LNCaP clone FGC (cell line): ENCODE results near the gene TMEM88.

Experiments
- DNase-seq: peaks from one replicate; pipeline ENCODE4 v3.0.0-alpha.2; 2011; ENCODE audit warnings: low read depth
- H3K4me3 ChIP-seq: 2 replicates; pipeline ENCODE4 v1.5.1; 2011; ENCODE audit warnings: mild to moderate bottlenecking, low read depth, low read length, control low read depth
- TF ChIP-seq, protein P1 (sequence below): IDR thresholded peaks from 2 replicates; pipeline ENCODE4 v1.5.1; 2012; ENCODE audit warnings: mild to moderate bottlenecking; ENCODE audit not compliant: control insufficient read depth, insufficient read depth; ENCODE audit errors: extremely low read depth

Gene TMEM88

DNA sequence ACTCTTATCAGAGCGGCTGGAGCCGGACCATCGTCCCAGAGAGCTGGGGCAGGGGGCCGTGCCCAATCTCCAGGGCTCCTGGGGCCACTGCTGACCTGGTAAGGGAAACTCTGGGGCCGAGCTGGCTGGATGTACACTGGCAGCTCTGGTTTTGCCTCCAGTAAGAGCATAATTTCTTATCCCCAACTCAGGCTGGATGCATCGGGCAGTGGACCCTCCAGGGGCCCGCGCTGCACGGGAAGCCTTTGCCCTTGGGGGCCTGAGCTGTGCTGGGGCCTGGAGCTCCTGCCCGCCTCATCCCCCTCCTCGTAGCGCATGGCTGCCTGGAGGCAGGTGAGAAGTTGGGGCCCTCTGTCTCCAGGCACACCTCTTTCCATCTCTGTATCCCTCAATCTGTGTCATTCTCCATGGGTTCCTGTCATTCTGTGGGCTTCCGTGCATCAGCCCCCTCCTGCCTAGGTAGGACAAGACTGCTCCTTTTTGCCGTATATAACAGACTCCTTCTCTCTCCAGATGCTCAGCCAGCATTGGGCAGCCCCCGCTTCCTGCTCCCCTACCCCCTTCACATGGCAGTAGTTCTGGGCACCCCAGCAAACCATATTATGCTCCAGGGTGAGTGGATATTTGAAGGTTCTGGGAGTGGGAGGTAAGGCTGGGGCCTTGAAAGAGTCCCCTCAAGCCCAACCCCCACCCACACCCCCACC is 9.4 kb upstream of the TMEM88 start:
- peak overlapping the region; percentile 88 for H3K4me3 ChIP-seq
- DNase-seq: no peak
- TF ChIP-seq, protein P1, sequence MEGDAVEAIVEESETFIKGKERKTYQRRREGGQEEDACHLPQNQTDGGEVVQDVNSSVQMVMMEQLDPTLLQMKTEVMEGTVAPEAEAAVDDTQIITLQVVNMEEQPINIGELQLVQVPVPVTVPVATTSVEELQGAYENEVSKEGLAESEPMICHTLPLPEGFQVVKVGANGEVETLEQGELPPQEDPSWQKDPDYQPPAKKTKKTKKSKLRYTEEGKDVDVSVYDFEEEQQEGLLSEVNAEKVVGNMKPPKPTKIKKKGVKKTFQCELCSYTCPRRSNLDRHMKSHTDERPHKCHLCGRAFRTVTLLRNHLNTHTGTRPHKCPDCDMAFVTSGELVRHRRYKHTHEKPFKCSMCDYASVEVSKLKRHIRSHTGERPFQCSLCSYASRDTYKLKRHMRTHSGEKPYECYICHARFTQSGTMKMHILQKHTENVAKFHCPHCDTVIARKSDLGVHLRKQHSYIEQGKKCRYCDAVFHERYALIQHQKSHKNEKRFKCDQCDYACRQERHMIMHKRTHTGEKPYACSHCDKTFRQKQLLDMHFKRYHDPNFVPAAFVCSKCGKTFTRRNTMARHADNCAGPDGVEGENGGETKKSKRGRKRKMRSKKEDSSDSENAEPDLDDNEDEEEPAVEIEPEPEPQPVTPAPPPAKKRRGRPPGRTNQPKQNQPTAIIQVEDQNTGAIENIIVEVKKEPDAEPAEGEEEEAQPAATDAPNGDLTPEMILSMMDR: no peak

DNA sequence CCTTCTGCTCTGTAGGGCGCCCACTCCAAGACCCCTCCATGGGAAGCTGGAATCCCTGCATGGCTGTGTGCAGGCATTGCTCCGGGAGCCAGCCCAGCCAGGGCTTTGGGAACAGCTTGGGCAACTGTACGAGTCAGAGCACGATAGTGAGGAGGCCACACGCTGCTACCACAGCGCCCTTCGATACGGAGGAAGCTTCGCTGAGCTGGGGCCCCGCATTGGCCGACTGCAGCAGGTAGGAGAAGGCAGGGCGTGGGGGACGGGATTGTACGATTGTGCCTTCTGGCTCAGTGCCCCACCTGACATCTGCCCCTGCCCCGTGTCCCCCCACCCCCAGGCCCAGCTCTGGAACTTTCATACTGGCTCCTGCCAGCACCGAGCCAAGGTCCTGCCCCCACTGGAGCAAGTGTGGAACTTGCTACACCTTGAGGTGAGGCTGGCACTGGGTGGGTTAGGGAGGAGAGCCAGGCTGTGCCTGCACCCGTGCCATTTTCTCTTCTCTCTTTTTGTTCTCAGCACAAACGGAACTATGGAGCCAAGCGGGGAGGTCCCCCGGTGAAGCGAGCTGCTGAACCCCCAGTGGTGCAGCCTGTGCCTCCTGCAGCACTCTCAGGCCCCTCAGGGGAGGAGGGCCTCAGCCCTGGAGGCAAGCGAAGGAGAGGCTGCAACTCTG is 8.7 kb upstream of the TMEM88 start:
- H3K4me3 ChIP-seq: no peak overlapping the region

DNA sequence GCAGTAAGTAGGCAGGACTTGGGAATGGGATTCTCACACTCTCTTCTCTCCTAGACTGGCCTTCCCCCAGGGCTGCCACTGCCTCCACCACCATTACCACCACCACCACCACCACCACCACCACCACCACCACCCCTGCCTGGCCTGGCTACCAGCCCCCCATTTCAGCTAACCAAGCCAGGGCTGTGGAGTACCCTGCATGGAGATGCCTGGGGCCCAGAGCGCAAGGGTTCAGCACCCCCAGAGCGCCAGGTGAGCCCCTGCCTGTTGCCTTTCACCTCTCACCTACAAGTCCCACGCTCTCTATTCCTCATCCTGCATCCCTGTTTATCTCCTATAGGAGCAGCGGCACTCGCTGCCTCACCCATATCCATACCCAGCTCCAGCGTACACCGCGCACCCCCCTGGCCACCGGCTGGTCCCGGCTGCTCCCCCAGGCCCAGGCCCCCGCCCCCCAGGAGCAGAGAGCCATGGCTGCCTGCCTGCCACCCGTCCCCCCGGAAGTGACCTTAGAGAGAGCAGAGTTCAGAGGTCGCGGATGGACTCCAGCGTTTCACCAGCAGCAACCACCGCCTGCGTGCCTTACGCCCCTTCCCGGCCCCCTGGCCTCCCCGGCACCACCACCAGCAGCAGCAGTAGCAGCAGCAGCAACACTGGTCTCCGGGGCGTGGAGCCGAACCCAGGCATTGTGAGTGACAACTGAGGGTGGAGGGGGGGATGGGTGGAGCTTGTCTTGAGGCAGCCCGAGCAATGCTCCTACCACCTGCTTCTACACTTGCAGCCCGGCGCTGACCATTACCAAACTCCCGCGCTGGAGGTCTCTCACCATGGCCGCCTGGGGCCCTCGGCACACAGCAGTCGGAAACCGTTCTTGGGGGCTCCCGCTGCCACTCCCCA is 7.9 kb upstream of the TMEM88 start:
- H3K4me3 ChIP-seq: no peak overlapping the region
- TF ChIP-seq, protein P1: no peak

More for the DNA sequence above, 8.7 kb upstream of the TMEM88 start:
- TF ChIP-seq, protein P1: no peak
- DNase-seq: no peak

DNA sequence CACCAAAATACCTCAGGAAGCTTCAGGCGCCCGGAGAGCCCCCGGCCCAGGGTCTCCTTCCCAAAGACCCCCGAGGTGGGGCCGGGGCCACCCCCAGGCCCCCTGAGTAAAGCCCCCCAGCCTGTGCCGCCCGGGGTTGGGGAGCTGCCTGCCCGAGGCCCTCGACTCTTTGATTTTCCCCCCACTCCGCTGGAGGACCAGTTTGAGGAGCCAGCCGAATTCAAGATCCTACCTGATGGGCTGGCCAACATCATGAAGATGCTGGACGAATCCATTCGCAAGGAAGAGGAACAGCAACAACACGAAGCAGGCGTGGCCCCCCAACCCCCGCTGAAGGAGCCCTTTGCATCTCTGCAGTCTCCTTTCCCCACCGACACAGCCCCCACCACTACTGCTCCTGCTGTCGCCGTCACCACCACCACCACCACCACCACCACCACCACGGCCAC is 6.7 kb upstream of the TMEM88 start:
- TF ChIP-seq, protein P1: no peak
- H3K4me3 ChIP-seq: no peak overlapping the region
- DNase-seq: no peak

More for the DNA sequence above, 7.9 kb upstream of the TMEM88 start:
- DNase-seq: no peak

DNA sequence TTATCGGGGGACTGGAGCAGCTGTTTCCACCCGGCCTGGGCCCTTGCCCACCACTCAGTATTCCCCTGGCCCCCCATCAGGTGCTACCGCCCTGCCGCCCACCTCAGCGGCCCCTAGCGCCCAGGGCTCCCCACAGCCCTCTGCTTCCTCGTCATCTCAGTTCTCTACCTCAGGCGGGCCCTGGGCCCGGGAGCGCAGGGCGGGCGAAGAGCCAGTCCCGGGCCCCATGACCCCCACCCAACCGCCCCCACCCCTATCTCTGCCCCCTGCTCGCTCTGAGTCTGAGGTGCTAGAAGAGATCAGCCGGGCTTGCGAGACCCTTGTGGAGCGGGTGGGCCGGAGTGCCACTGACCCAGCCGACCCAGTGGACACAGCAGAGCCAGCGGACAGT is 6.1 kb upstream of the TMEM88 start:
- DNase-seq: no peak
- TF ChIP-seq, protein P1: no peak

DNA sequence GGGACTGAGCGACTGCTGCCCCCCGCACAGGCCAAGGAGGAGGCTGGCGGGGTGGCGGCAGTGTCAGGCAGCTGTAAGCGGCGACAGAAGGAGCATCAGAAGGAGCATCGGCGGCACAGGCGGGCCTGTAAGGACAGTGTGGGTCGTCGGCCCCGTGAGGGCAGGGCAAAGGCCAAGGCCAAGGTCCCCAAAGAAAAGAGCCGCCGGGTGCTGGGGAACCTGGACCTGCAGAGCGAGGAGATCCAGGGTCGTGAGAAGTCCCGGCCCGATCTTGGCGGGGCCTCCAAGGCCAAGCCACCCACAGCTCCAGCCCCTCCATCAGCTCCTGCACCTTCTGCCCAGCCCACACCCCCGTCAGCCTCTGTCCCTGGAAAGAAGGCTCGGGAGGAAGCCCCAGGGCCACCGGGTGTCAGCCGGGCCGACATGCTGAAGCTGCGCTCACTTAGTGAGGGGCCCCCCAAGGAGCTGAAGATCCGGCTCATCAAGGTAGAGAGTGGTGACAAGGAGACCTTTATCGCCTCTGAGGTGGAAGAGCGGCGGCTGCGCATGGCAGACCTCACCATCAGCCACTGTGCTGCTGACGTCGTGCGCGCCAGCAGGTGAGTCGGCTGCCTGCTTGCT is 5.6 kb upstream of the TMEM88 start:
- TF ChIP-seq, protein P1: no peak
- no peak overlapping the region for H3K4me3 ChIP-seq
- DNase-seq: no peak

More for the DNA sequence above, 6.1 kb upstream of the TMEM88 start:
- H3K4me3 ChIP-seq: no peak overlapping the region
